GM18508 (cell line): Measurements from ENCODE around the gene TTYH1.
"Not testable (repeated sequence)": the region's sequence is repeated elsewhere in the genome, so short reads cannot be mapped to it uniquely, and the experiment has no call there.

Experiments used
- ATAC-seq: cut with Tn5 transposase; IDR thresholded peaks from one replicate; pipeline ENCODE4 v1.9.1; 2021; ENCODE audit warnings: moderate number of reproducible peaks; ENCODE audit not compliant: insufficient read depth, unreplicated experiment

The TTYH1 gene

DNA sequence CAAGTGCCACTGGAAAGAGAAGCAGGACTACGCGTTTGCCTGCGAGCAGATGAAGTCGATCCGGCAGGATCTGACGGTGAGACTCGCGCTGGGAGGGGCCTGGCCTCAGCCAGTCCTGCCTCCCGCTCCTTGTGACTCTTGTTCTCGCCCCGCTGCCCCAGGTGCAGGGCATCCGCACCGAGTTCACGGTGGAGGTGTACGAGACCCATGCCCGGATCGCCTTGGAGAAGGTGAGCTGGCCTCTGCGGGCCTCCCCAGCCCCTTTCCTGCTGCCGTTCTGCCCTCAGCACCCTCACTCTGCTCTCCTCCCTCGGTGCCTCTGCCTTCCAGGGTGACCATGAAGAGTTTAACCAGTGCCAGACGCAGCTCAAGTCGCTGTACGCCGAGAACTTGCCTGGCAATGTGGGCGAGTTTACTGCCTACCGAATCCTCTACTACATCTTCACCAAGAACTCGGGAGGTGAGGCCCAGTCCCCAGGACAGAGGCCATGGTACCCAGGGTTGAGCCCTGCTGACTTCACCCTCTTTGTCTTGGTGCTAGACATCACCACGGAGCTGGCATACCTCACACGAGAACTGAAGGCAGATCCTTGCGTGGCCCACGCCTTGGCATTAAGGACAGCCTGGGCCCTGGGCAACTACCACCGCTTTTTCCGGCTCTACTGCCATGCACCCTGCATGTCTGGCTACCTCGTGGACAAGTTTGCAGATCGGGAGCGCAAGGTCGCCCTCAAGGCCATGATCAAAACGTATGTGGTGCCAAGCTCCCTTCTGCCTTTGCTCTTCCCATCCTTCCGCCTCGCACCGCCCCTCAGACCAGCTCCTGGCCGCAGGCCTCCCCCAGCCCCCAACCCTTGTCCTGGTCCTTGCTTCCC lies 42.7 kb downstream of the TTYH1 start:
- no peak for ATAC-seq

- no peak for ATAC-seq
These were observed 43.5 kb downstream of the TTYH1 start for GRCh38 chr19:54458648-54459281.

DNA sequence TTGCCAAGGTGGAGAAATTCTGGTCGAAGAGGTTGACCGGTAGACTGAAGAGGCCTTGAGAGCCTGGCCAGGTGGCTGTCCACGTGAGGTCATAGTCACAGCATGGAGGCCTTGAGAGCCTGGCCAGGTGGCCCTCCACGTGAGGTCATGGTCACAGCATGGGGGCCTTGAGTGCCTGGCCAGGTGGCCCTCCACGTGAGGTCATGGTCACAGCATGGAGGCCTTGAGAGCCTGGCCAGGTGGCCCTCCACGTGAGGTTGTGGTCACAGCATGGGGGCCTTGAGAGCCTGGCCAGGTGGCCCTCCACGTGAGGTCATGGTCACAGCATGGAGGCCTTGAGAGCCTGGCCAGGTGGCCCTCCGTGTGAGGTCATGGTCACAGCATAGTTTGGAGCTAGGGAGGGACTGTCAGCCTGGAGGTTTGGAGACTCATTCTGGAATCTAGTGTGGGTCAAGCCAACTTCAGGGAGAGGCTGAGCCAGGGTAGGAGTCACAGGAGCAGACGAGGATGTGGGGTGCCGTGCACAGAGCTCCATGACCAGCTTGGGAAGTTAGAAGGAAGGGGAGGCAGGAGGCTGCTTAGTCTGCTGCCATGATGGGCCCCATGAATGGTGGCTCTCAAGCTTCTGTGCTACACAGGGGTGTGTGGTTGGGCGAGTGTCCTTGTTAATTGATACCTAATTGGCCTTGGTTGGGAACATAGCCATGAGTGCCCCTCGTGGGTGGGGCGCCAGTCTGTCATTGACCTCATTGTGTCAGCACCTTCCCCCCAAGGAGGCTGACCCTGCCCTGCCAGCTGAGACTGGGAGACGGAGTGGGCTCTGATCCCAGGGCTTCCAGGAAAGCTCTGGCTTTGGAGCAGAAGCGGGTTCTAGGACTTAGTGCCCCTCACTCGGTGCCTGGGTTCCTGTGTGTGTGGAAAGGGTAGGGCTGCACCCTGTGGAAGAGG lies 44.3 kb downstream of the TTYH1 start:
- ATAC-seq = no peak

GRCh38 chr19:54460230-54461005 lies 45.2 kb downstream of the TTYH1 start:
- no peak for ATAC-seq

DNA sequence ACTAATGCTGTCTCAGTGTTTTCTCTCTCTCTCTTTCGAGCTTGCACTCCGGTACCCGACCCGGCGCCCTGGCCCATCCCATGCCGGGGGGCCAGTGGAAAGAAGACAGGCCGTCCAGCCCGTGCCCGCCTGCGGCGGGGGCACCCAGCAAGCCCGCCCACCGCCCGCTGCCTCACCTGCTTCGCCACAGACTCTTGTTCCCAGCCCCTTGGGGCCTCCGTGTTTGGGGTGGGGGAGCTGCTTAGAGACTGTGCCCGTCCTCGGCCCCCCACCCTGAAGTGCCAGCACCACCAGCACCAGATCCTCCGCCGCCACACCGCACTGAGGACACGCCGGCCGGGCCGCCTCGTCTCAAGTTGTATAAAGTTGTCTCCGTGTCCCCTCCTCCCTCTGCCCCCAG lies 45.9 kb downstream of the TTYH1 start:
- ATAC-seq = no peak

GRCh38 chr19:54461613-54462012 lies 46.3 kb downstream of the TTYH1 start:
- no peak for ATAC-seq

- ATAC-seq = no peak
These were observed 46.9 kb downstream of the TTYH1 start for GRCh38 chr19:54462047-54462654.

DNA sequence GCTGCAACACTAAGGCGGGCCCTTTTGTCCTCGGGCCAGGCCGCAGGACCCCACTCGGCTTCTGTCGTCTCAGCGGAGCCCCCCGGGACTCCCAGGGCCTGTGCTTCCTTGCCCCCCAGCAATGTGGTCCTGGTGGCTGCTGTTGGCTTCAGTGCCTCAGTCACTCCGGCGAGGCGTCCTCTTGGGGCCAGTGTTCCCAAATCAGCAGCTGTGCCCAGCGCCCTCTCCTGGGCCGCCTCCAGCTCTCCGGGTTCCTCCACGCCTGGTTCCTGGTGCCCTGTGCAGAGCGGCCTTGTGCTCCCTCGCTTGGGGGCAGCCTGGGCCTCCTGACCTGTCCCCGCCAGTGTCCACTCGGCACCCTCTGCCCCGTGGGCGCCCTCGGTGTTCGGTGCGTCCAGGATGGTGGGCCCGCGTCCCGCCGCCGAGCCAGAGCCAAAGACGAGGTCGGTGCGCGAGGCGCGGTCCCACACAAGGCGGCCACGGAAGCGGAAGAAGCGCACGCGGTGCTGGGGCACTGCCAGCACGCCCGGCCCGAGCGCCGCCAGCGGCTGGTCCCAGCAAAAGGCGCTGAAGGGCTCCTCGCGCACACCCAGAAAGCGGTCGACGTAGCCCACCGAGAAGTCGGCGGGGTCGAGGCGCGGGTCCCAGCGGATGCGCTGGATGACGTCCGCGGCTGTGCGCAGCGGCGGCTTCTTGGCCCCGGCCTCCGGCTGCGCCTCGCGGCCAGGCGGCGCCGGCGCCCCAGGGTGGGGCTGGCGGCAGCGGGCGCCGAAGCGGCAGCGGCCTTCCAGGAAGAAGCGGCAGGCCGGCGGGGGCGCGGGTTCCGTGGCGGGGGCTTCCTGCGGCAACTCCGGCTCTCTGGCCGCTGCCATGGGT lies 47.6 kb downstream of the TTYH1 start:
- no peak for ATAC-seq

DNA sequence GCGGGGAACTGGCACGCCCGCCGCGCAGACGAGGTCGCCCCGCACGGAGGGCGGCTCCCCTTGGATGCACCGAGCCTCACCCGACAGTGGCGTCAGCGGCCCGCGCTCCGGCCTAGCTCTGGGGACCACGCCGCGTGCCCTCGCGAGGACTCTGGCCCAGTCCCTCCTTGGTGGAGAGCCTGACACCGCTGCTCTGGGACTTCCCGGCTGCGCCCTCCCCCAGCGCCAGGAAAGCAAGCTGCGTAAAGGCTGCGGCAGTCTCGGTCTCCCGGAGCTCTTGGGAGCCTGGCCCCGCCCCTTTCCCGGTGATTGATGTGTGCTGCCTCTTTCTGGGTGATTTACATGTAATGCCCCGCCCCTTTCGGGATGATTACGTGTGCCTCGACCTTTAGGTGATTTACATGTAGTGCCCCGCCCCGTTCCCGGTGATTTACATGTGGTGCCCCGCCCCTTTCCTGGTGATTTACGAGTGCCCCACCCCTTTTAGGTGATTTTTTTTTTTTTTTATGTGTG lies 48.3 kb downstream of the TTYH1 start, which contains the start of gene LENG9:
LENG9 (minus strand) TSS at position 248 of the 513 bp plus-strand sequence. CDS start 252 bp downstream, outside the sequence.
- peak; percentile 35 for ATAC-seq

- ATAC-seq = peak; percentile 26
These were observed 48.9 kb downstream of the TTYH1 start for GRCh38 chr19:54464044-54464629.

DNA sequence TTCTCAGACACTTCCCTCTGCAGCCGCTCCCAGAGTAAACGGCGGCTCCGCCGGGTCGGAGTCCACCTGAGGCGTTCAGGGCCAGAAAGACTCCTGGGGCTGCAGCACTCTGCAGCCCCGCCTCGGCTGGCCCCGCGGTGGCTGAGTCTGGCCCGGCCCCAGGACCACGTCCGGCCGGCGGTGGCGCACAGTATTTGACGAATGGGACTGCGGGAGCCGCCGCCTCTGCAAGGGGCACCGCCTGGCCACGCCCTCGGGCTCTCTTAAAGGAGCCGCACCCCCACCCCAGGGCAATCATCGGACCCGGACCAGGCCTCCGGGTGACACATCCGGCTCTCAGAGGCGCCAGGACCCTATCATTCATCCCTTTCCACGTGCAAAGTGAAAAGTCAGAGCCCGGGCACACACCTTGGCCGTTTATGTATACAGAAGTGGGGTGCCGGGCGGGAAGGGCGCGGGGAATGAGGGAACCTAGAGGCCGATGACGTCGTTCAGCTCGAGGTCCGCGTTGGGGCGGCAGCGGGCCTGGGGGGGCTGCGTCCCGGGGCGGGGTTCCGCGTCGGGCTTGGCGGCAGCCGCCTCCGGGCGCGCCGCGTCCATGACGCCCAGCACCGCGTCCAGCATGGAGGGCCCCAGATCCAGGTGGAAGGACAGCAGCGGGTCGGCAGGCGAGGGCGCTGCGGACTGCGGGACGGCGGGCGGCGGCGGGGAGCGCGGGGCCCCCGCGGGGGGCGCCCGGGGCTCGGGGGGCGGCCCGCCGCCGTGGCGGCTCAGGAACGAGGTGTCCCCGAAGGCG lies 49.6 kb downstream of the TTYH1 start:
- ATAC-seq = peak; percentile 28

DNA sequence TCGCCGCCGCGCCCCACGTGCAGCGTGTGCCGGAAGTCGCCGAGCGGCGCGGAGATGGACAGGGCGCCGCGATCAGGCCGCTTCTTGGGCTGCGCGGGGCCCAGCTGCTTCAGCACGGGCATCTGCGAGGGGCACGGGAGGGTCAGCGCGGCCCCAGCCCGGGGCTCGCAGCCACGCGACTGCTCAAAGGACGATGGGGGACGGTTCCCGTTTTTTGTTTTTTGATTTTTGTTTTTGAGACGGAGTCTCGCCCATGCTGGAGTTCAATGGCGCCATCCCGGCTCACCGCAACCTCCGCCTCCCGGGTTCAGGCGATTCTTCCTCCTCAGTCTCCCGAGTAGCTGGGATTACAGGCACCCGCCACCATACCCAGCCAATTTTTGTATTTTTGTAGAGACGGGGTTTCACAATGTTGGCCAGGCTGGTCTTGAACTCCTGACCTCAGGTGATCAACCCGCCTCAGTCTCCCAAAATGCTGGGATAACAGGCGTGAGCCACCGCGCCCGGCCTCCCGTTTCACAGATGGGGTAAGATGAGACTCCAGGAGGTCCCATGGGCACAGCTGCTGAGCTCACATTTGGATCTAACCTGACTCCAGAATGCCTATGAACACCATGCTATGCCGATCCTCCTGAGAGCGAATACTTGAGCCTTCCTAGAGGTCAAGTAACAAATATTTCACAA lies 50.3 kb downstream of the TTYH1 start:
- no peak for ATAC-seq

DNA sequence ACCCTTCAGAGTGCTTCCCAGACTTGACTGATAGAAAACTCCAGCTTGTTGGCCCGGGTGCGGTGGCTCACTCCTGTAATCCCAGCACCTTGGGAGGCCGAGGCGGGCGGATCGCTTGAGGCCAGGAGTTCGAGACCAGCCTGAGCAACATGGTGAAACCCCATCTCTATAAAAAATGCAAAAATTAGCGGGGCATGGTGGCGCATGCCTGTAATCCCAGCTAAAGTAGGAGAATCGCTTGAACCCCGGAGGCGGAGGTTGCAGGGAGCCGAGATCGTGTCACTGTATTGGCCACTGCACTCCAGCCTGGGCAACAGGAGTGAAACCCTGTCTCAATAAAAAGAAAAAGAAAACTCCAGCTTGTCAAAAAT lies 50.8 kb downstream of the TTYH1 start:
- ATAC-seq = not testable (repeated sequence)

DNA sequence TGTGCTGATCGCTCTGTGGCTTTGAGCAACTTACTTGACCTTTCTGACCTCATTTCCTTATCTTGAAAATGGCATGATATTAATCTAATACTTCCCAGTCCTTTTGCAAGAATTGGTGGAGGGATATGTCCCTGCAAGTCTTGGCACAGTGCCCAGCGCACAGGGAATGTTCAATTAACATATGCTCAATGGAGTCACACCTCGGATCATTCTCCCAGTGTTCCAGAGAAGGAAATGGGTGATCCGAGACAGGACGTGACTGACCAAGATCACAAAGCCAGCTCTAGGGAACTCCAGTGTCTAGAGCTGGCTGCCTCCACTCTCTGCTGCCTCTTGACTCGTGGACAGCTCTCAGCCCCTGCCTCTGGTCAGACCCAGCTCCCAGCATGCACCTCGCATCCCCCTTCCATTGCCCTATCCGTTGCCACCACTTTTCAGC lies 54.3 kb downstream of the TTYH1 start:
- no peak for ATAC-seq

GRCh38 chr19:54470276-54470887 lies 55.1 kb downstream of the TTYH1 start:
- no peak for ATAC-seq
